Breast epithelium (tissue), 4 donors: Measurements from ENCODE around the gene ACAA2. TPM values are rescaled to one million over a fixed set of nuclear protein-coding genes. Genes with fewer than 3 reads are reported as not detected.
A peak's percentile ranks its signal among the peaks of the same experiment; 100 is the strongest.

Experiments
- DNase-seq, 2 donors: peaks; one replicate each; pipeline ENCODE4 v3.0.0-alpha.2; 2019; ENCODE audit warnings: low spot score in 2 of 2
- H3K27ac ChIP-seq, 2 donors: fragments of 200-600 bp; sonication (generic) in 1 of 2; one replicate each; pipeline ENCODE4 v1.5.1; 2016 to 2019; ENCODE audit warnings: mild to moderate bottlenecking in 1 of 2
- H3K27me3 ChIP-seq, 2 donors: fragments of 200-600 bp; sonication (generic) in 1 of 2; one replicate each; pipeline versions ENCODE4 v1.5.1 to v1.6.0; 2017 to 2019; ENCODE audit warnings: control low read depth in 1 of 2, mild to moderate bottlenecking in 1 of 2
- H3K36me3 ChIP-seq: fragments of 200-600 bp; one replicate; pipeline ENCODE4 v1.5.1; 2019
- H3K4me1 ChIP-seq, 2 donors: fragments of 200-600 bp; sonication (generic); one replicate each; pipeline ENCODE4 v1.5.1; 2016 to 2019; ENCODE audit warnings: control low read depth in 1 of 2
- H3K4me3 ChIP-seq, 3 donors: fragments of 200-600 bp; sonication (generic); 1 replicate in 2 of 3; 2 replicates in 1 of 3; pipeline ENCODE4 v1.5.1; 2016 to 2019; ENCODE audit warnings: mild to moderate bottlenecking in 3 of 3, moderate library complexity in 2 of 3
- H3K9me3 ChIP-seq, 2 donors: fragments of 200-600 bp; sonication (generic) in 1 of 2; one replicate each; pipeline ENCODE4 v1.5.1; 2016 to 2019; ENCODE audit warnings: control low read depth in 1 of 2
- POLR2A ChIP-seq: fragments of 450-650 bp; IDR thresholded peaks from one replicate; pipeline ENCODE4 v1.6.1; 2016; ENCODE audit warnings: antibody characterized with exemption, mild to moderate bottlenecking, moderate library complexity
- POLR2AphosphoS5 ChIP-seq, 3 donors: sonication (generic); formaldehyde crosslinking; IDR thresholded peaks; one replicate each; pipeline ENCODE4 v1.6.1; 2017; ENCODE audit warnings: antibody characterized with exemption in 3 of 3
- intact Hi-C: fragments of 100-400 bp; cut with DNase I; formaldehyde crosslinking; loops from one replicate; pipeline ENCODE4 v1.15.1; 2023; ENCODE audit warnings: low total_unique reads
- total RNA-seq, 3 donors: library from RNA; depleted of rRNA; stranded (reverse); fragments of >200 nt; gene quantifications; one replicate each; pipeline ENCODE4 v1.1.0, GENCODE V29; 2016
- TF ChIP-seq, protein P1 (sequence below), 3 donors: fragments of 450-650 bp; IDR thresholded peaks; one replicate each; pipeline ENCODE4 v1.5.1; 2016 to 2017; ENCODE audit warnings: antibody characterized with exemption in 3 of 3, mild to moderate bottlenecking in 3 of 3, moderate library complexity in 3 of 3

ACAA2 gene
- total RNA-seq, 3 donors from 2014 or later, result 67.9 to 99.5 (median 70.5) TPM

DNA sequence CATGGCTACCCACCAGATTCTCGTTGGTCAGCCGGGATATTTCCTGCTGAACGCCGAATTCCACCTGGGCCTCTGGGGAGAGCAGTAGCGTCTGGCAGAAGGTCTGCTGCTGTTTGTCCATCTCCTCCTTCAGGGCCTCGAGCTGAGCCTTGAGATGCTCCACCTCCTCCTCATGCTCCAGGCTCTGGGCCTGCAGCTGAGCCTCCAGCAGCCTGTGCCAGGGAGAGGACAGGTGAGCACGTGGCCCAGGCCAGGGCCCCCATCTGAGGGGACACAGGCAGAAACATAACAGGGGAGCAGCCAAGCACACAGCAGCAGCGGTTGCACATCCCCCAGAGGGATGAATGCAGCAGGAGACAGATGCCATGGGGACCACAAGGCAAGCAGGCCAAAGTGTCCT lies 40.1 kb upstream of the ACAA2 start:
- Histone ChIP-seq H3K9me3 (no peaks in the 10 kb centered on the region), H3K4me3 (no peak overlapping the region), H3K4me1 (no peaks in the 10 kb centered on the region), H3K27me3 (no peaks in the 10 kb centered on the region), H3K27ac (no peak overlapping the region), H3K36me3 (no peaks in the 10 kb centered on the region)
- TF ChIP-seq, protein P1, sequence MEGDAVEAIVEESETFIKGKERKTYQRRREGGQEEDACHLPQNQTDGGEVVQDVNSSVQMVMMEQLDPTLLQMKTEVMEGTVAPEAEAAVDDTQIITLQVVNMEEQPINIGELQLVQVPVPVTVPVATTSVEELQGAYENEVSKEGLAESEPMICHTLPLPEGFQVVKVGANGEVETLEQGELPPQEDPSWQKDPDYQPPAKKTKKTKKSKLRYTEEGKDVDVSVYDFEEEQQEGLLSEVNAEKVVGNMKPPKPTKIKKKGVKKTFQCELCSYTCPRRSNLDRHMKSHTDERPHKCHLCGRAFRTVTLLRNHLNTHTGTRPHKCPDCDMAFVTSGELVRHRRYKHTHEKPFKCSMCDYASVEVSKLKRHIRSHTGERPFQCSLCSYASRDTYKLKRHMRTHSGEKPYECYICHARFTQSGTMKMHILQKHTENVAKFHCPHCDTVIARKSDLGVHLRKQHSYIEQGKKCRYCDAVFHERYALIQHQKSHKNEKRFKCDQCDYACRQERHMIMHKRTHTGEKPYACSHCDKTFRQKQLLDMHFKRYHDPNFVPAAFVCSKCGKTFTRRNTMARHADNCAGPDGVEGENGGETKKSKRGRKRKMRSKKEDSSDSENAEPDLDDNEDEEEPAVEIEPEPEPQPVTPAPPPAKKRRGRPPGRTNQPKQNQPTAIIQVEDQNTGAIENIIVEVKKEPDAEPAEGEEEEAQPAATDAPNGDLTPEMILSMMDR (IDR thresholded peaks at IDR 0.05), result no peak
- no peak for TF ChIP-seq POLR2AphosphoS5 (IDR thresholded peaks at IDR 0.05)
- TF ChIP-seq POLR2A, result no peak
- intact Hi-C loops, result no loop called here
- no peak for DNase-seq

DNA sequence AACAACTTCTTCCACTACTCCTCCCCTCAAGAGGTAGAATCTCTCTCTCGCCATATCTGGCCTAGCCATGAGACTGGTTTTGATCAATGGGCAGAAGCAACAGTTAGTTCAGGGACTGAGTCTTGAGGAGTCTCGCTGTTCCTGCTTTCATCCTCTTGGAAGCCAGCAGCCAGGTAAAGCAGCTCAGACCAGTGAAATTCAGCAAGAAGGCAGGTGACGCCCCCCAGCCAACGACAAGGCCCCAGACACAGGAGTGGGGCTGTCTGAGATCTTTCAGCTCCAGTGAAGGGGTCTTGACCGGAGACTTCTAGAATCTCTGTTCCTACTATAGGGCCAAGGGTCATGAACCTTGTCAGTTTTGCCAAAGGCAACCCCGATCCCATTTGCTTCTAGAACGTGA lies 39.7 kb upstream of the ACAA2 start:
- no peak for DNase-seq
- Histone ChIP-seq H3K4me3 (no peak overlapping the region), H3K27ac (no peak overlapping the region), H3K4me1 (no peaks in the 10 kb centered on the region), H3K9me3 (no peaks in the 10 kb centered on the region), H3K36me3 (no peaks in the 10 kb centered on the region), H3K27me3 (no peaks in the 10 kb centered on the region)
- TF ChIP-seq POLR2AphosphoS5 (IDR thresholded peaks at IDR 0.05) (no peak), POLR2A (no peak)
- TF ChIP-seq, protein P1 (IDR thresholded peaks at IDR 0.05), result no peak
- intact Hi-C loops, result no loop called here

DNA sequence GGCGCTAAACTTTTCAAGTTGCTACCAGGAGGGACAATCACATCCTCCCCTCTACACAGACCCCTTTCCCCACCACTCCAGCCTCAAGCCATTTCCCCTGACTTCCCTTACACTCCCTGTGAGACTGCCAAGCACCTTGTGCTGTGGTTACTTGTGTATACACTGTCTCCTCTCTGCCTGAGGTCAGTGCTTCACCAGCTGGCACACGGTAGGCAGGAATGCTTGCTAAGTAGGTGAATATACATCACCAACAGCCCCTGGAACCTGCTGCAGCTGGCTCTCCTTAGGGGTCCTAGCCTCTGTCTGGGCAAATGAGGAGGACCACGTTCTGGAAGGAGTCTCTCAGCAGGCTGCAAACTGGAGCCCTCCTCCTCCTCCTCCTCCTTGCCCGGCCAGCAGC lies 38.3 kb upstream of the ACAA2 start:
- H3K27me3 ChIP-seq, result no peaks in the 10 kb centered on the region
- DNase-seq, result no peak
- TF ChIP-seq POLR2A (no peak), POLR2AphosphoS5 (IDR thresholded peaks at IDR 0.05) (no peak)
- TF ChIP-seq, protein P1 (IDR thresholded peaks at IDR 0.05), result no peak

DNA sequence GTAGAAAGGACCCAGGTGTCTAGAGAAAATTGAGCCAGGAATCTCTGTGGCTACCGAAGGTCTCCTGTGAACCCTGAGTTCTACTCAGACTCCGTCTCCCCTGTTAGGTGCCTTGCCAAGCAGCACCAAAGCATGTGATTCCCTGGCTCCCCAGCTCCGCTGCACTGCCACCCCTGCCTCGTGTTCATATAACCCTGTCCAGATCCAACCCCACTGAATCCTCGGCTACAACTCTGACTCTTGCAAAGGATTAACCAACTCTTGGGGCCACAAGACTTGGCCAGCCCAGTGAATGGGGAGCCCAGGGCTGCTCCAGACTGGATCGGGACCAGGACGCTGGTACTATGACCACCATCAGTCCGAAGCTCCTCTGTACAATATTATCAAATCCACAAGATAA lies 37.3 kb upstream of the ACAA2 start:
- TF ChIP-seq POLR2AphosphoS5 (IDR thresholded peaks at IDR 0.05) (no peak), POLR2A (no peak)
- Histone ChIP-seq H3K36me3 (no peaks in the 10 kb centered on the region), H3K4me3 (no peak overlapping the region), H3K27ac (no peak overlapping the region), H3K4me1 (no peaks in the 10 kb centered on the region), H3K9me3 (no peaks in the 10 kb centered on the region), H3K27me3 (no peaks in the 10 kb centered on the region)
- intact Hi-C loops, result no loop called here
- no peak for DNase-seq

More for the DNA sequence above, 38.3 kb upstream of the ACAA2 start:
- intact Hi-C loops, result no loop called here
- H3K36me3 ChIP-seq, result no peaks in the 10 kb centered on the region
- H3K4me1 ChIP-seq, result no peaks in the 10 kb centered on the region
- no peak overlapping the region for H3K27ac ChIP-seq
- no peak overlapping the region for H3K4me3 ChIP-seq
- H3K9me3 ChIP-seq, result no peaks in the 10 kb centered on the region

DNA sequence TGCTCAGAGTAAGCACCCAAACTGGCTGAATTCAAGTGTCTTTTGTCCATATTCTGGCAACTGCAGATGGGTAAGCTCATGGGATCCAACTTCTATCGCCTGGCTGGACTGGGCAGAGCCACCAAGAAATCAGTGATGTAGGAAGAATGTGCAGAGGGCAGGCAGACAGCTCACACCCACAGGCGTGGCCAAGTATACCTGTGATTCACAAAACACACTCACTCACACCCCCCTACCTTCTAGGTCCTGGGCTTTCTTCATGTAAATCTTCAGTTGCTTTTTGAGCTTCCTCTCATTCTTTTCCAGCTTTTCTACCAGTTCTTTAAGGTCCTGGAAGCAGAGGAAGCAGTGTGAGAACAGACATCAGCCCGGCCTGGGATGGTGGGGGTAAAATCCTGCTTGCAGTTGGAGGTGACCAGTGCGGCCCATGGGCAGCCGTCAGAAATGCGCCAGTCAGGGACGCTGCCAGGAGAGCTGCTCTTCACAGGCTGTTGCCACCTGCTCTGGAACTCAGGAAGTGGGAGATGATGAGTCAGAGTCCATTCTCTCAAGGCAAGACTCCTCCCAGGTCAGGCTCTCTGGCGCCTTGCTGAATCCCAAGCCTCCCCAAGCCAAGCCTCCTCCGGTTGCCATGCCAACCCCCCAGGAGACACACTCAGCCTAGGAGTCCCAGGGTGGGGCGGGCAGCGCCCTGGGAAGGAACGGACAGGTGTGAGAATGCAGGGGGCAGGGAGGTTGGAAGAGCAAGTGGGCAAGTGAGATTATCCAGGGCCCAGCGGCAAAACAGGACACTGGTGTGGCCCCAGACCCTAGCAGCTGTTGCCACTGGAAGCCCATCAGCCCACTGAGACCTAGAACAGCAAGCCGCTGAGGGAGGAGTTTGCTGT lies 36.2 kb upstream of the ACAA2 start:
- Histone ChIP-seq H3K27ac (peak overlapping the region in 1 of 2 donors; percentile 34), H3K9me3 (no peaks in the 10 kb centered on the region), H3K4me3 (no peak overlapping the region), H3K27me3 (no peaks in the 10 kb centered on the region), H3K36me3 (no peaks in the 10 kb centered on the region), H3K4me1 (no peaks in the 10 kb centered on the region)
- intact Hi-C loops, result no loop called here
- DNase-seq, result peak in 1 of 2 donors; percentile 41
- no peak for TF ChIP-seq POLR2A
- TF ChIP-seq POLR2AphosphoS5 (IDR thresholded peaks at IDR 0.05), result no peak
- TF ChIP-seq, protein P1 (IDR thresholded peaks at IDR 0.05), result no peak
